ENCODE measurements around the gene TTLL10. TPM values are rescaled to one million over a fixed set of nuclear protein-coding genes. Genes with fewer than 3 reads are reported as not detected.

The TTLL10 gene
- total and polyA plus RNA-seq, 2 experiments from 2014 or later: 0.45 TPM; not detected in 1

- H3K9me3 Mint-ChIP-seq: no peaks in the 10 kb centered on the region; the same call in 2 of the 3 replicates
- H3K27ac Mint-ChIP-seq: no peak overlapping the region
- Histone ChIP-seq H3K4me1 (ENCODE audit: insufficient read depth) (peaks cover 6% of the 10 kb centered on the region; the same call in 1 of the 2 replicates), H2AFZ (no peak overlapping the region), H3F3A (replicated peaks; ENCODE audit: low read depth) (no peaks in the 10 kb centered on the region), H3K4me2 (no peak overlapping the region), H3K27ac (ENCODE audit: low read depth) (no peak overlapping the region), H3K79me2 (replicated peaks; ENCODE audit: insufficient read depth) (no peaks in the 10 kb centered on the region), H3K4me3 (no peak overlapping the region), H4K20me1 (replicated peaks; ENCODE audit: insufficient read depth) (no peaks in the 10 kb centered on the region), H3K27me3 (ENCODE audit: insufficient read depth) (no peaks in the 10 kb centered on the region), H3K9me2 (ENCODE audit: insufficient read depth) (no peaks in the 10 kb centered on the region), H3K36me3 (ENCODE audit: insufficient read depth) (no peaks in the 10 kb centered on the region; the same call in 1 of the 2 replicates)
- H3K4me1 Mint-ChIP-seq: peaks cover 7% of the 10 kb centered on the region; the same call in 2 of the 3 replicates
- no peak for DNase-seq (ENCODE audit: low spot score)
- H3K36me3 Mint-ChIP-seq (ENCODE audit: low read depth): no peaks in the 10 kb centered on the region
- H3K27me3 Mint-ChIP-seq (ENCODE audit: insufficient read depth, low read depth, poor library complexity): peaks cover 3% of the 10 kb centered on the region
- H3K4me3 Mint-ChIP-seq: no peak overlapping the region
- no peak for ATAC-seq
- TF ChIP-seq STAT1 (IDR thresholded peaks at IDR 0.05; ENCODE audit: unreplicated experiment) (no peak), CTCF (conservative IDR thresholded peaks at IDR 0.05; ENCODE audit: low read depth in 2 of 2) (no peak), EZH2 (IDR thresholded peaks at IDR 0.05; ENCODE audit: low read depth, unreplicated experiment) (no peak), ZNF114 (CRISPR knock-in tag; IDR thresholded peaks at IDR 0.05) (no peak), CREB1 (CRISPR knock-in tag; IDR thresholded peaks at IDR 0.05; ENCODE audit: low read depth) (no peak), ETS1 (IDR thresholded peaks at IDR 0.05) (no peak), JUNB (IDR thresholded peaks at IDR 0.05; ENCODE audit: unreplicated experiment) (no peak), NANOG (IDR thresholded peaks at IDR 0.05; ENCODE audit: borderline replicate concordance) (no peak)
Measured at GRCh38 chr1:1142844-1143243, 30.8 kb upstream of the TTLL10 start.

DNA sequence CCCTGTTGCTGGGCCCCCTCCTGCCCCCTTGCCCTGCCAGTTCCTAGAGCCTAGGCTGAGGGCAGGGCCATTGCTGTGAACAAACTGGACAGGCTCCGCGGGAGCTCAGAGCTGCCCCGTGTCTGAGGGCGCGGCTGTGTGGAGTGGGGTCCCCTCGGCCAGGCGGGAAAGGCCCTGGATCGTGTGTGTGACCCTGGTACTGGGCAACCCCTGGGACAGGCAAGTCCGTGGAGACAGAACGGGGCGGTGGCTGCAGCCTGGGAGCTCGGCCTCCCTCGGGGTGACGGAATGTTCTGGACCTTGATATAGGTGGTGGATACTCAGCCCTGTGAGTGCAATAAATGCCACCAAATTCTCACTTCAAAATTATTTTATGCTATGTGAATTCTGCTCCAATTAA is 30.0 kb upstream of the TTLL10 start:
- H3K27me3 Mint-ChIP-seq (ENCODE audit: insufficient read depth, low read depth, poor library complexity): peaks cover 3% of the 10 kb centered on the region
- no peak overlapping the region for H3K27ac Mint-ChIP-seq
- H3K4me3 Mint-ChIP-seq: no peak overlapping the region
- TF ChIP-seq NANOG (IDR thresholded peaks at IDR 0.05; ENCODE audit: borderline replicate concordance) (no peak), JUNB (IDR thresholded peaks at IDR 0.05; ENCODE audit: unreplicated experiment) (no peak), EZH2phosphoT487 (IDR thresholded peaks at IDR 0.05; ENCODE audit: unreplicated experiment) (no peak), ZNF331 (CRISPR knock-in tag; IDR thresholded peaks at IDR 0.05; ENCODE audit: low read depth) (no peak), CREB1 (CRISPR knock-in tag; IDR thresholded peaks at IDR 0.05; ENCODE audit: low read depth) (no peak), ZNF114 (CRISPR knock-in tag; IDR thresholded peaks at IDR 0.05) (no peak), POLR2AphosphoS5 (IDR thresholded peaks at IDR 0.05; ENCODE audit: low read depth) (no peak), STAT1 (IDR thresholded peaks at IDR 0.05; ENCODE audit: unreplicated experiment) (no peak), CTCF (conservative IDR thresholded peaks at IDR 0.05; ENCODE audit: low read depth in 2 of 2) (no peak), EZH2 (IDR thresholded peaks at IDR 0.05; ENCODE audit: low read depth, unreplicated experiment) (no peak)
- TF ChIP-seq, protein P1, sequence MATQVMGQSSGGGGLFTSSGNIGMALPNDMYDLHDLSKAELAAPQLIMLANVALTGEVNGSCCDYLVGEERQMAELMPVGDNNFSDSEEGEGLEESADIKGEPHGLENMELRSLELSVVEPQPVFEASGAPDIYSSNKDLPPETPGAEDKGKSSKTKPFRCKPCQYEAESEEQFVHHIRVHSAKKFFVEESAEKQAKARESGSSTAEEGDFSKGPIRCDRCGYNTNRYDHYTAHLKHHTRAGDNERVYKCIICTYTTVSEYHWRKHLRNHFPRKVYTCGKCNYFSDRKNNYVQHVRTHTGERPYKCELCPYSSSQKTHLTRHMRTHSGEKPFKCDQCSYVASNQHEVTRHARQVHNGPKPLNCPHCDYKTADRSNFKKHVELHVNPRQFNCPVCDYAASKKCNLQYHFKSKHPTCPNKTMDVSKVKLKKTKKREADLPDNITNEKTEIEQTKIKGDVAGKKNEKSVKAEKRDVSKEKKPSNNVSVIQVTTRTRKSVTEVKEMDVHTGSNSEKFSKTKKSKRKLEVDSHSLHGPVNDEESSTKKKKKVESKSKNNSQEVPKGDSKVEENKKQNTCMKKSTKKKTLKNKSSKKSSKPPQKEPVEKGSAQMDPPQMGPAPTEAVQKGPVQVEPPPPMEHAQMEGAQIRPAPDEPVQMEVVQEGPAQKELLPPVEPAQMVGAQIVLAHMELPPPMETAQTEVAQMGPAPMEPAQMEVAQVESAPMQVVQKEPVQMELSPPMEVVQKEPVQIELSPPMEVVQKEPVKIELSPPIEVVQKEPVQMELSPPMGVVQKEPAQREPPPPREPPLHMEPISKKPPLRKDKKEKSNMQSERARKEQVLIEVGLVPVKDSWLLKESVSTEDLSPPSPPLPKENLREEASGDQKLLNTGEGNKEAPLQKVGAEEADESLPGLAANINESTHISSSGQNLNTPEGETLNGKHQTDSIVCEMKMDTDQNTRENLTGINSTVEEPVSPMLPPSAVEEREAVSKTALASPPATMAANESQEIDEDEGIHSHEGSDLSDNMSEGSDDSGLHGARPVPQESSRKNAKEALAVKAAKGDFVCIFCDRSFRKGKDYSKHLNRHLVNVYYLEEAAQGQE (IDR thresholded peaks at IDR 0.05; ENCODE audit: unreplicated experiment): no peak
- H3K36me3 Mint-ChIP-seq (ENCODE audit: low read depth): no peaks in the 10 kb centered on the region
- no peaks in the 10 kb centered on the region for H3K79me2 ChIP-seq (replicated peaks; ENCODE audit: insufficient read depth)
- H3K4me1 ChIP-seq (ENCODE audit: insufficient read depth): peaks cover 4% of the 10 kb centered on the region; the same call in 1 of the 2 replicates
- H3K4me1 Mint-ChIP-seq: peaks cover 7% of the 10 kb centered on the region; the same call in 2 of the 3 replicates
- no peaks in the 10 kb centered on the region; the same call in 2 of the 3 replicates for H3K9me3 Mint-ChIP-seq
- H2AFZ ChIP-seq: no peak overlapping the region
- no peak overlapping the region for H3K4me2 ChIP-seq
- DNase-seq (ENCODE audit: low spot score): no peak
- no peak overlapping the region for H3K27ac ChIP-seq (ENCODE audit: low read depth)
- H3K36me3 ChIP-seq (ENCODE audit: insufficient read depth): no peaks in the 10 kb centered on the region; the same call in 1 of the 2 replicates
- no peaks in the 10 kb centered on the region for H3K9me2 ChIP-seq (ENCODE audit: insufficient read depth)
- no peaks in the 10 kb centered on the region for H3F3A ChIP-seq (replicated peaks; ENCODE audit: low read depth)
- no peaks in the 10 kb centered on the region for H4K20me1 ChIP-seq (replicated peaks; ENCODE audit: insufficient read depth)
- H3K27me3 ChIP-seq (ENCODE audit: insufficient read depth): no peaks in the 10 kb centered on the region
- H3K4me3 ChIP-seq: no peak overlapping the region
- ATAC-seq: no peak

All from GM23338 (cell line).